GM21381 (cell line): ENCODE results near the gene FNDC11.
"Not testable (repeated sequence)": the region's sequence is repeated elsewhere in the genome, so short reads cannot be mapped to it uniquely, and the experiment has no call there.

Experiments
- ATAC-seq: cut with Tn5 transposase; IDR thresholded peaks from one replicate; pipeline ENCODE4 v1.9.1; 2021; ENCODE audit warnings: mild to moderate bottlenecking, moderate library complexity; ENCODE audit not compliant: unreplicated experiment

Gene FNDC11

GRCh38 chr20:63553251-63553932 lies 567 bp upstream of the FNDC11 start:
- peak; percentile 49 for ATAC-seq

- ATAC-seq, result no peak
These were observed 661 bp downstream of the FNDC11 start for GRCh38 chr20:63554361-63555278.

- ATAC-seq, result no peak
These were observed 1.9 kb downstream of the FNDC11 start for GRCh38 chr20:63555661-63556381.

- ATAC-seq, result no peak
These were observed 3.0 kb downstream of the FNDC11 start for GRCh38 chr20:63556873-63557478.

- no peak for ATAC-seq
These were observed 3.5 kb downstream of the FNDC11 start for GRCh38 chr20:63557481-63557891.

- ATAC-seq, result no peak
These were observed 5.0 kb downstream of the FNDC11 start for GRCh38 chr20:63558804-63559484.

GRCh38 chr20:63559485-63560332 lies 5.8 kb downstream of the FNDC11 start:
- ATAC-seq, result not testable (repeated sequence)

- ATAC-seq, result no peak
These were observed 6.4 kb downstream of the FNDC11 start for GRCh38 chr20:63560333-63560805.

- ATAC-seq, result no peak
These were observed 7.1 kb downstream of the FNDC11 start for GRCh38 chr20:63560856-63561609.

- ATAC-seq, result no peak
These were observed 7.9 kb downstream of the FNDC11 start for GRCh38 chr20:63561624-63562396.

GRCh38 chr20:63562461-63563224 lies 8.7 kb downstream of the FNDC11 start:
- ATAC-seq, result no peak

- ATAC-seq, result no peak
These were observed 9.4 kb downstream of the FNDC11 start for GRCh38 chr20:63563225-63563935.

- ATAC-seq, result no peak
These were observed 10.3 kb downstream of the FNDC11 start for GRCh38 chr20:63564036-63564810.

GRCh38 chr20:63565021-63565698 lies 11.2 kb downstream of the FNDC11 start:
- ATAC-seq, result no peak

- no peak for ATAC-seq
These were observed 11.9 kb downstream of the FNDC11 start for GRCh38 chr20:63565699-63566335.
